ENCODE data around the gene FRMD3.

GRCh38 chr9:83379045-83379444 is 159.2 kb downstream of the FRMD3 start:
- TF ChIP-seq CTCF (conservative IDR thresholded peaks at IDR 0.05 in 1 of 2, IDR thresholded peaks at IDR 0.05 in 1 of 2; ENCODE audit: low read depth in 1 of 2, low read length in 2 of 2): no peak
- no peak for TF ChIP-seq EZH2 (IDR thresholded peaks at IDR 0.05; ENCODE audit: low read length, missing control alignments)

Data from fibroblast of lung (primary cell).